Embryonic facial prominence (tissue), 1 donor: ENCODE data around the gene PCDHGA11.
"Not testable (repeated sequence)": the region's sequence is repeated elsewhere in the genome, so short reads cannot be mapped to it uniquely, and the experiment has no call there.

Source experiments
- DNase-seq: peaks from one replicate; pipeline ENCODE4 v3.0.0-alpha.2; 2016; ENCODE audit errors: extremely low spot score

PCDHGA11 gene

GRCh38 chr5:141398608-141399007 is 22.2 kb upstream of the PCDHGA11 start:
- no peak for DNase-seq

GRCh38 chr5:141399555-141400258 is 21.1 kb upstream of the PCDHGA11 start:
- DNase-seq, result no peak

GRCh38 chr5:141402553-141403243 is 18.2 kb upstream of the PCDHGA11 start, which contains the start of gene PCDHGA9:
Gene PCDHGA9, plus strand, starts transcription at chr5:141402778. Its CDS starts 175 bp downstream, at chr5:141402953.
- no peak for DNase-seq

- no peak for DNase-seq
Measured at GRCh38 chr5:141403387-141403786, 17.5 kb upstream of the PCDHGA11 start.

GRCh38 chr5:141407790-141408505 is 12.9 kb upstream of the PCDHGA11 start, which contains the start of gene PCDHGB6:
Gene PCDHGB6, plus strand, starts transcription at chr5:141408021. Its CDS starts 182 bp downstream, at chr5:141408203.
- not testable (repeated sequence) for DNase-seq

GRCh38 chr5:141409598-141410306 is 11.1 kb upstream of the PCDHGA11 start:
- DNase-seq, result no peak

GRCh38 chr5:141411575-141411974 is 9.3 kb upstream of the PCDHGA11 start:
- no peak for DNase-seq

GRCh38 chr5:141412854-141413539 is 7.9 kb upstream of the PCDHGA11 start, which contains the start of gene PCDHGA10:
Gene PCDHGA10, plus strand, starts transcription at chr5:141412987. Its CDS starts 189 bp downstream, at chr5:141413176.
- DNase-seq, result no peak

- no peak for DNase-seq
Measured at GRCh38 chr5:141413540-141414069, 7.2 kb upstream of the PCDHGA11 start.

- not testable (repeated sequence) for DNase-seq
Measured at GRCh38 chr5:141414548-141415274, 6.1 kb upstream of the PCDHGA11 start.

- DNase-seq, result not testable (repeated sequence)
Measured at GRCh38 chr5:141415275-141415618, 5.6 kb upstream of the PCDHGA11 start.

- DNase-seq, result not testable (repeated sequence)
Measured at GRCh38 chr5:141417494-141418172, 3.2 kb upstream of the PCDHGA11 start, which contains the start of gene PCDHGB7. Gene PCDHGB7, plus strand, starts transcription at chr5:141417677. Its CDS starts 183 bp downstream, at chr5:141417860.

GRCh38 chr5:141419074-141419880 is 1.6 kb upstream of the PCDHGA11 start:
- no peak for DNase-seq

GRCh38 chr5:141421489-141421855 is 621 bp downstream of the PCDHGA11 start:
- no peak for DNase-seq

GRCh38 chr5:141422742-141423291 is 2.0 kb downstream of the PCDHGA11 start:
- DNase-seq, result no peak

- DNase-seq, result no peak
Measured at GRCh38 chr5:141427783-141428426, 7.1 kb downstream of the PCDHGA11 start.

- DNase-seq, result no peak
Measured at GRCh38 chr5:141430332-141431113, 9.7 kb downstream of the PCDHGA11 start, which contains the start of gene PCDHGA12. Gene PCDHGA12, plus strand, starts transcription at chr5:141430507. Its CDS starts 253 bp downstream, at chr5:141430760.
